Fibroblast of gingiva (primary cell): ENCODE results near the gene SIVA1.
A peak's percentile ranks its signal among the peaks of the same experiment; 100 is the strongest.

Experiments used
- DNase-seq: peaks from one replicate; pipeline ENCODE4 v3.0.0-alpha.2; 2011; ENCODE audit warnings: low read depth

Gene SIVA1

DNA sequence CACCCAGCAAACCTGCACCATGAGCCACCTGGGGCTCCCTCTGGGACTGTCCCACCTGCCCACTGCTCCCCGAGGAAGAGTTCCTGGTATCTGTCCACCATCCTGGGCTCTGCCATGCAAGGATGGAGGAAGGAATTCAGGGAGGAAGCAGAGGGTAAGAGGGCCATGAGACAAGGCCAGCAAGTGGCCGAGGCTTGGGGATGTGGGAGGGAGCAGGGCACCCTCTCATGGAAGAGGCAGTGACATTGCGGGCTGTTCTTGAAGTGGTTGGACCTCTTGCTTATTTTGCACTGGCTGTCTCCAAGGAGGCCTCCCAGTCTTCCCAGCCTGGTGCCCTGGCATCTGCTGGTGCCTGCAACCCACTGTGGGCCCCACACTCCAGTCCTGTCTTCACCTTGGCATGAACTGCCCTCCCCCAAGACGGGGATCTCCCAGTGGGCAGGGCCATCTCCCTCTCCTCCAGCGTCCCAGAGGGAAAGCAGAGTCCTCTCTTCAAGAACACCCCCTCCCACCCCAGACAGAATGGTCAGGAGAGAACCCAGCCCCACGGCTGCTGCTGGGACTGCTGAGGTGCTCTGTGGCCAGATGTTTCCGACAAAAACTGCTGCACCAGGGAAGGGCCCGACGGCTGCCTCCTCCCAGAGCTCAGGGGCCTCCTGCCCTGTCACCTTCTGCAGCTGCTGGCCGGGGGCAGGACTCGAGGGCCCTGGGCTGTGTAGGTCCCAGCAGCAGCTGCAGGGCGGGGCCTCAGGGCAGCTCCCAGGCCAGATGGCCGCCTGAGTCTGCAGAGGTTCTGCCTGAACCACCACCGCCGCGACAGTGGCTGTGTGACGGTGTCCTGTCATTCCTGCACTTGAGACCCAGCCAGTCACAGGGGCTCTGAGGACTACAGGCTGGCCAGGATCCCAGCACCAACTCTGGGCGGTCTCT, 44.4 kb downstream of the SIVA1 start:
- DNase-seq = no peak

GRCh38 chr14:104798300-104799243, 45.6 kb downstream of the SIVA1 start:
- DNase-seq = no peak

GRCh38 chr14:104799244-104800014, 46.5 kb downstream of the SIVA1 start:
- peak; percentile 26 for DNase-seq

DNA sequence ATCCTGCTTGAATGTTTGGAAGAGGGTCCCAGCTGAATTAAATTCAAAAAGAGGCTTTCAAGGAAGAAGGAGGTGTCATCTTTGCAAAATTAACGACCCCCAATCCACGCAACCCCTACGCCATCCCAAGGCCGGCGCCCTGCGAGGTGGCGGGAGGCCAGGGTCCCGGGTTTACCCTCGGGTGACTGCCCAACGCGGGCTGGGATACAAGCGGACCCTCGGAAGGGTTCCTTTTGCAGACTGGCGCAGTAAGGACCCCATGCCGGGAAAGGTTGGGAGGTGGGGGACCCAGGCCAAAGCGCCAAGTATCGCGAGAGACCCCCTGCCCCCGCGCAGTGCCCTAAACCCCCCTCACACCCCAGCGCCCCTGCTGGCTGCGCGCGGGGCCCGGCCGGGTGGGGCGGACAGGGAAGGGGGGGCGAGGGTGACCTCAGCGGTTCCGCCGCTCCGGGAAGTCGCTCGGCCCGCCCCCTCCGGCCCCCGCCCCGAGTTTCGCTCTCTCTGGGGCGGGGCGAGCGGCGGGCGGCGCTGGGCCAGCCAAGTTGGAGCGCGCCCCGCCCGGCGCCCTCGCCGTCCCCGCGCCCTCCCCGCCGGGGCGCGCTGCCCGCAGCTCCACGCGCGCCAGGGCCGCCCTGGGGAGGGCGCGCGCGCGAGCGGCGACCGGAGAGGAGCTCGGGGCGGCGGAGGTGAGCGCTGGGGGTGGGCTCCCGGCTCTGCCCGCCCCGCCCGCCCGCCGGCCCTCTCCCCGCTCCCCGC, 47.2 kb downstream of the SIVA1 start:
- peak; percentile 82 for DNase-seq

DNA sequence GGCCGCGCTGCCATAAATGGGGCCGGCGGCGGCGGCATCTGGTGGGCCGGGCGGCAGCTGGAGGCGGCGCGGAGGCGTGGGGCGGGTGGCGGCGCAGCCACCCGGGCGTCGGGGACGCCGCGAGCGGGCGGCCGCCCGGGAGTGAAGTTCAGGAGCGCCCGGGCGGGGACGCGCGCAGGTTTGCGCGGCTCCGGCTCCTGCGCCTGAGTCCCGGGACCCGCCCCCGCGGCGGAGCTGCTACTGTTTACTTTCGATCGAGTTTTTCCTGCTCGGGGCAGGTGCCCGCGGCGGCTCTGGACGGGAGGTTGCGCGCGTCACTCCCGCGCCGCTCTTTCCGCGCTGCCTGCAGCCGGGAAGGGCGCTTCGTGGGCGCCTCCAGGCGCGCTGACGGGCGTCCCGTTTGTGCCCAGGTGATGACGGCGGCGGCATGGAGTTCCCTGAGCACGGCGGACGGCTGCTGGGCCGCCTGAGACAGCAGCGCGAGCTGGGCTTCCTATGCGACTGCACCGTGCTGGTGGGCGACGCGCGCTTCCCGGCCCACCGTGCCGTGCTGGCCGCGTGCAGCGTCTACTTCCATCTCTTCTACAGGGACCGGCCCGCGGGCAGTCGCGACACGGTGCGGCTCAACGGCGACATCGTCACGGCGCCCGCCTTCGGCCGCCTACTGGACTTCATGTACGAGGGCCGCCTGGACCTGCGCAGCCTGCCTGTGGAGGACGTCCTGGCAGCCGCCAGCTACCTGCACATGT, 48.0 kb downstream of the SIVA1 start, which contains the start of gene ZBTB42:
Gene ZBTB42 (plus strand): TSS at position 331 of the 749 bp plus-strand sequence. CDS start 97 bp downstream, at position 428.
- no peak for DNase-seq

GRCh38 chr14:104801520-104802393, 48.8 kb downstream of the SIVA1 start:
- DNase-seq = no peak

GRCh38 chr14:104802394-104803184, 49.6 kb downstream of the SIVA1 start:
- DNase-seq = no peak

GRCh38 chr14:104803280-104803911, 50.4 kb downstream of the SIVA1 start:
- DNase-seq = no peak

GRCh38 chr14:104803912-104804410, 51.0 kb downstream of the SIVA1 start:
- DNase-seq = no peak

DNA sequence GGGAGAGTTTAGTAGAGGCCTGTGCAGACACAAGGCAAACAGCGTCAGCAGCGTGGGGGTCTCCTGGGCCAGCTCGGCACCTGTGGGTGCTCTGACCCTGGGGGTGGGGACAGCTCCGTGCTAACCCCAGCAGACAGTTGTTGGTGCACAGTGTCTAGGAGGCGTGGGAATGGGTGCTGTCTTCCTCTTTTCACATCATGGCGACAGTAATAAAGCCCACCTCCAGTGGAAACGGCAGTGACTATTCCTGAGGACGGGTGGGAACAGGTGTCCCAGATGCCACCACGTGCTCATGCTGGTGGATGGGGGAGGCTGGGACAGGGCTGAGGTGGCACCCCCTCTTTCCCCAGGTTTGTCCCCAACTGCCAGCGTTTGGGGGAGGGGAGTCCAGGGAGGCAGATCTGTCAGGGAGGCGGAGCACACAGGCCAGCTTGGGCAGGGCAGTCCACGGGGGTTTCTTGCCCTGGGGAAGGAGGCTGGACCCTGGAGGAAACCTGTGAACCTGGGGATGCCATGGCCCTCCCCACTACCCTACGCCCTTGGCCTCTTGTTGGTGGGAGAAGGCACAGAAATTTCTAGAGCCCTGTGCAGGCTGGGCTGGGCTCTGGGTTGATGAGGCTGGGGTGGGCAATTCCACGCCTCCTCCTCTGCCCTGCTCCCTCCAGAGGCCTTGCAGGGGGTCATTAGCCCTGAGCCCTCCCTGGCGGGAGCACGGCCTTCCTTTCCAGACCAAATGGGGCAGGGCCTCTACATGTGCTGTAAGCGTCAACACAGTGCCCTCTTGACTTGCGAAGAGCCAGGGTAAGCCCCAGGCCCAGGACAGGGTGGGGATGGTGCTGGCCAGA, 51.8 kb downstream of the SIVA1 start:
- no peak for DNase-seq

DNA sequence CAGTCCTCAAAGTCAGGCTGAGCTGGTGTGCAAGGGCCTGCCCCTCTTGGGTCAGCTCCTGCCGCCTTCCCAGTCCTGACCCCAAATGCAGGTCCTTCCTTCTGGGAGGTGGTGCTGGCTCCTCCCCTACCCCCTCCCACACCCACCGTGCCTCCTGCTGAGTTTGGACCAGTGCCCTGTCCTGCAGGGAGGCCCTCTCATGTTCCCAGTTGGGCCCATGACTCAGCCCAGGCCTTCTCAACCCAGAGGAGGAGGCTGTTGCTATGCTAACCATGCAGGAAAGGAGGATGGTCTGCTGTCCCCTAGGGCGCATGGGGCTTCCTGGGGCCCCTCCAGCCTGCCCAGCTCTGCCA, 52.4 kb downstream of the SIVA1 start:
- DNase-seq = peak; percentile 80

- DNase-seq = no peak
Observed at GRCh38 chr14:104805941-104806624, 53.1 kb downstream of the SIVA1 start.

- DNase-seq = no peak
Observed at GRCh38 chr14:104806625-104807465, 53.9 kb downstream of the SIVA1 start.

DNA sequence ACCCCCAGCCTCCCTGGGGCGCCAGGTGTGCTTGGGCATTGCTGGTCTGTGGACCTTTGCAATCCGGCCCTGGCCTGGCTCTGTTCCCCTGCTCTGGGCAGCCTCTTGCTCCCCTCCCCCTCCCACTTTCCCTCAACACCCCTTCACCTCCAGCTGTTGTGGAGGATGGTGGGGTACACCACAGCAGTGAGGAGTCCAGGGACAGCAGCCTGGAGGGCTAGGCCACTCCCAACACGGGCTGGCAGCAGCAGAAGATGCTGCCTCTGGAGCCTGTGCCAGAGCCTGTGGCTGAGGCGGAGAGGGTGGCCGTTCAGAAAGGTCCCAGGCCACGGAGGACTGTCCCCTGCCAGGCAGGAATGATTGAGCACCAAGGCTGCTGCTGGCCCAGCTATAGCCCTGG, 55.5 kb downstream of the SIVA1 start:
- DNase-seq = no peak
